Measurements from ENCODE around the gene RBP3. TPM values are rescaled to one million over a fixed set of nuclear protein-coding genes. Genes with fewer than 3 reads are reported as not detected.

Gene RBP3
- total and polyA plus RNA-seq, 2 donors (not counting 3 experiments of a cell fraction or from before 2014, with no cell fraction given) = not detected

- no peak for TF ChIP-seq MAX (IDR thresholded peaks at IDR 0.05; ENCODE audit: insufficient read depth, insufficient read length)
- TF ChIP-seq POLR2A (IDR thresholded peaks at IDR 0.05; ENCODE audit: low read depth, low read length) = no peak
- no peak for TF ChIP-seq EZH2 (IDR thresholded peaks at IDR 0.05; ENCODE audit: borderline replicate concordance, low read depth, low read length, severe bottlenecking)
- TF ChIP-seq GATA2 (IDR thresholded peaks at IDR 0.05; ENCODE audit: insufficient read depth, insufficient read length, low read depth, low read length) = no peak
- no peak for TF ChIP-seq MYC (IDR thresholded peaks at IDR 0.05; ENCODE audit: low read depth, low read length)
- no peak for TF ChIP-seq JUN (IDR thresholded peaks at IDR 0.05; ENCODE audit: borderline replicate concordance, insufficient read depth, insufficient read length, low read depth)
- no peak for TF ChIP-seq POLR2AphosphoS5 (IDR thresholded peaks at IDR 0.05; ENCODE audit: insufficient read depth, low read depth, low read length)
- no peak for TF ChIP-seq CTCF (IDR thresholded peaks at IDR 0.05; ENCODE audit: extremely low read depth in 1 of 2, insufficient read depth in 1 of 2, low read depth in 1 of 2, low read length in 2 of 2)
- TF ChIP-seq FOS (IDR thresholded peaks at IDR 0.05; ENCODE audit: borderline replicate concordance, insufficient read depth, low read length) = no peak
- Histone ChIP-seq H3K36me3 (ENCODE audit: control insufficient read depth in 2 of 2, extremely low read depth in 1 of 2, insufficient read depth in 2 of 2, low read length in 2 of 2) (no peaks in the 10 kb centered on the region), H3K4me3 (replicated peaks in 1 of 3; ENCODE audit: insufficient read depth in 1 of 3, low read depth in 1 of 3, low read length in 3 of 3) (no peak overlapping the region), H3K27me3 (ENCODE audit: control insufficient read depth in 2 of 2, insufficient read depth in 2 of 2, low read length in 2 of 2) (no peaks in the 10 kb centered on the region), H4K20me1 (replicated peaks; ENCODE audit: control insufficient read depth, extremely low read depth, insufficient read depth, low read length) (no peaks in the 10 kb centered on the region), H3K4me2 (ENCODE audit: insufficient read depth, low read length) (no peak overlapping the region), H3K79me2 (ENCODE audit: control insufficient read depth, insufficient read depth, low read length) (no peaks in the 10 kb centered on the region), H3K9me3 (replicated peaks; ENCODE audit: control insufficient read depth, insufficient read depth, low read length) (no peaks in the 10 kb centered on the region), H3K9me1 (replicated peaks; ENCODE audit: control insufficient read depth, extremely low read depth, insufficient read depth, low read length) (no peaks in the 10 kb centered on the region), H3K4me1 (ENCODE audit: control insufficient read depth, extremely low read depth, insufficient read depth, low read length) (no peaks in the 10 kb centered on the region), H2AFZ (ENCODE audit: low read depth, low read length) (no peak overlapping the region), H3K9ac (replicated peaks; ENCODE audit: extremely low read depth, insufficient read depth, low read length) (no peak overlapping the region), H3K27ac (ENCODE audit: insufficient read depth, low read depth, low read length) (no peak overlapping the region)
- ChIA-PET POLR2A (no interaction called here), CTCF (no interaction called here)
- dilution Hi-C loops (cut with MboI; ENCODE audit: extremely low pct_ligation_motif_present, low sequenced_read_pairs) (no loop called here), intact Hi-C loops (cut with micrococcal nuclease) (no loop called here)
- no TSS peak for BruUV-seq (replicated peaks)
- FAIRE-seq (no peak), DNase-seq (ENCODE audit: low read depth, low spot score) (no peak)
These were observed 703 bp downstream of the RBP3 start for GRCh38 chr10:47348661-47349470.

Measured in endothelial cell of umbilical vein (primary cell).